KOPT-K1 (cell line): ENCODE data around the gene RNF152.
"Not testable (repeated sequence)": the region's sequence is repeated elsewhere in the genome, so short reads cannot be mapped to it uniquely, and the experiment has no call there.

Experiments
- H3K27ac ChIP-seq: fragments of 200-600 bp; sonication (generic); 2 replicates; pipeline ENCODE4 v1.5.1; 2016; ENCODE audit warnings: antibody characterized with exemption, mild to moderate bottlenecking, low read depth, low read length; ENCODE audit not compliant: poor library complexity, severe bottlenecking
- H3K36me3 ChIP-seq: fragments of 200-600 bp; sonication (generic); 2 replicates; pipeline ENCODE4 v1.5.1; 2017; ENCODE audit warnings: antibody characterized with exemption, mild to moderate bottlenecking, low read length, moderate library complexity; ENCODE audit not compliant: insufficient read depth
- H3K9me3 ChIP-seq: fragments of 200-600 bp; sonication (generic); 2 replicates; pipeline ENCODE4 v1.5.1; 2017; ENCODE audit warnings: antibody characterized with exemption, low read length, mild to moderate bottlenecking; ENCODE audit not compliant: insufficient read depth, poor library complexity, severe bottlenecking

The RNF152 gene

GRCh38 chr18:61782545-61782944 lies 110.3 kb downstream of the RNF152 start:
- no peak overlapping the region for H3K27ac ChIP-seq
- H3K36me3 ChIP-seq, result no peaks in the 10 kb centered on the region
- peaks cover 5% of the 10 kb centered on the region for H3K9me3 ChIP-seq

GRCh38 chr18:61776201-61776600 lies 116.6 kb downstream of the RNF152 start:
- H3K9me3 ChIP-seq, H3K36me3 ChIP-seq, H3K27ac ChIP-seq: not testable (repeated sequence)

- Histone ChIP-seq H3K9me3 (peaks cover 4% of the 10 kb centered on the region), H3K36me3 (no peaks in the 10 kb centered on the region), H3K27ac (no peak overlapping the region)
Measured at GRCh38 chr18:61774846-61775245, 118.0 kb downstream of the RNF152 start.

- Histone ChIP-seq H3K9me3 (peaks cover 4% of the 10 kb centered on the region), H3K27ac (no peak overlapping the region), H3K36me3 (no peaks in the 10 kb centered on the region)
Measured at GRCh38 chr18:61772293-61772848, 120.4 kb downstream of the RNF152 start.

GRCh38 chr18:61771861-61772260 lies 120.9 kb downstream of the RNF152 start:
- H3K27ac ChIP-seq, result no peak overlapping the region
- H3K9me3 ChIP-seq, result peaks cover 4% of the 10 kb centered on the region
- no peaks in the 10 kb centered on the region for H3K36me3 ChIP-seq

- H3K36me3 ChIP-seq, result no peaks in the 10 kb centered on the region
- H3K9me3 ChIP-seq, result no peaks in the 10 kb centered on the region
- H3K27ac ChIP-seq, result no peak overlapping the region
Measured at GRCh38 chr18:61770279-61770678, 122.5 kb downstream of the RNF152 start.

GRCh38 chr18:61766266-61766884 lies 126.4 kb downstream of the RNF152 start:
- H3K27ac ChIP-seq, result no peak overlapping the region
- no peaks in the 10 kb centered on the region for H3K9me3 ChIP-seq
- no peaks in the 10 kb centered on the region for H3K36me3 ChIP-seq

- Histone ChIP-seq H3K36me3 (no peaks in the 10 kb centered on the region), H3K9me3 (peaks cover 4% of the 10 kb centered on the region), H3K27ac (no peak overlapping the region)
Measured at GRCh38 chr18:61765097-61765496, 127.7 kb downstream of the RNF152 start.

- H3K36me3 ChIP-seq, result no peaks in the 10 kb centered on the region
- no peak overlapping the region for H3K27ac ChIP-seq
- H3K9me3 ChIP-seq, result peaks cover 7% of the 10 kb centered on the region
Measured at GRCh38 chr18:61764381-61764780, 128.4 kb downstream of the RNF152 start.

- Histone ChIP-seq H3K9me3 (peaks cover 7% of the 10 kb centered on the region), H3K27ac (no peak overlapping the region), H3K36me3 (no peaks in the 10 kb centered on the region)
Measured at GRCh38 chr18:61761875-61762274, 130.9 kb downstream of the RNF152 start.
